Caki2 (cell line): ENCODE results near the gene WLS. TPM values are rescaled to one million over a fixed set of nuclear protein-coding genes. Genes with fewer than 3 reads are reported as not detected.

Source experiments
- DNase-seq: peaks from one replicate; pipeline ENCODE4 v3.0.0-alpha.2; 2015; ENCODE audit warnings: low read depth
- in situ Hi-C: cut with HindIII; loops from 2 replicates; pipeline ENCODE4 v1.10.0; 2016; ENCODE audit warnings: low sequenced_read_pairs, low pct_unique_long_range_greater_than_20kb, mixed read lengths
- total RNA-seq: library from RNA; depleted of rRNA; stranded (reverse); fragments of >200 nt; shearing (Covaris generic); gene quantifications from 2 replicates; pipeline ENCODE4 v1.2.3, GENCODE V29; 2014; ENCODE audit warnings: low replicate concordance

Gene WLS
- total RNA-seq, 1 experiment from 2014 or later, result not detected

DNA sequence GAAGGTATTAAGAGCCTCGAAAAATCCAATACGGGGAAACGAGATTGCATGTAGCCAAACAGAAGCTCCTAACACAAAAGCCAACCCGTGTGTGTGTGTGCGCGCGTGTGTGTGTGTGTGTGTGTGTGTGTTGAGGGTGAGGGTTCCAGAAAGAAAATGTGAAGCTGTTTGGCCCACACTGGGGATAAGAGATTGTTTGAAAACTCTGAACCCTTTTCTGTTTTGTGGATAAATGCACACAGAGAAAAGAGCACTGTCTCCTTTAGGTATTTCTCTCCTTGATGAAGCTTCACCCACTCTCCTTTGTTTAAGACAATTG lies 1.9 kb downstream of the WLS start:
- in situ Hi-C loops, result no loop called here
- no peak for DNase-seq

GRCh38 chr1:68229650-68230483 lies 2.5 kb downstream of the WLS start:
- in situ Hi-C loops, result no loop called here
- DNase-seq, result no peak

GRCh38 chr1:68228851-68229250 lies 3.5 kb downstream of the WLS start:
- in situ Hi-C loops, result no loop called here
- DNase-seq, result no peak

DNA sequence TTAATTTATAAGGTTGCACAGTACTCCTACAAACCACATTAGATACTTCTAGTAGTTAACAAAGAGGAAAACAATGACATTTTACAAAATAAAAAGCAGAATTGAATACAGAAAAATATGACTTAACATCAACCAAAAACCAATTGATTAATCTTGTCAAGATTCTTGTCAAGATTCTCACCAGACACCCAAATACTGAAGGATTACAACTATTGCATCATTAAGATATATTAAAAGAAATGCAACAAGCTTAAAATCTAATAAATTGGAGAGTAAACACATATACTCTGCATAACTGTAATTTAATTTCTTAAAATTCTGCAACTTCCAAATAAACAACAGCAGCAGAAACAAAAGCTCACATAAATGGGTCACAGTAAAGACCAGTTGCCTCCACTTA lies 4.7 kb downstream of the WLS start:
- in situ Hi-C loops, result no loop called here

GRCh38 chr1:68225781-68226180 lies 6.5 kb downstream of the WLS start:
- in situ Hi-C loops, result no loop called here
- no peak for DNase-seq

More for the DNA sequence above, 4.7 kb downstream of the WLS start:
- DNase-seq, result no peak

- in situ Hi-C loops, result no loop called here
- DNase-seq, result no peak
Measured at GRCh38 chr1:68223687-68224086, 8.6 kb downstream of the WLS start.

DNA sequence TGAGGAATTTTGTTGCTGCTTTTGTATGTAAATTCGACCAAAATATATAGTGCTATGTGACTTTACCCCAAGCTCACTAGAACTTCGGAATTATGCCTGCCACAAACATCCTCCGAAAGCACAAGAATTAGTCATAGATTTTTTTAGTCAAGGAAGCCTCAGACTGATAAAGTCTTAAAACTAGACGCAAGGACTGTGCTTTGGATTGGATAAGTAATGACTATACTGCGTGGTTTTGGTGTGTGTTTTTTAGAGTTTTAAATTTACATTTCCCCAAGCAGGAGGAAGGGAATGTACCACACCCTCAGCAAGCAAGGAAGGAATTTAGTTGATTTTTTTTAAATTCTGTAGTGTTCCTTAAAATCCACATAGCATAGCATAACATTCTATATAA lies 10.3 kb downstream of the WLS start:
- no peak for DNase-seq
- in situ Hi-C loops, result no loop called here

DNA sequence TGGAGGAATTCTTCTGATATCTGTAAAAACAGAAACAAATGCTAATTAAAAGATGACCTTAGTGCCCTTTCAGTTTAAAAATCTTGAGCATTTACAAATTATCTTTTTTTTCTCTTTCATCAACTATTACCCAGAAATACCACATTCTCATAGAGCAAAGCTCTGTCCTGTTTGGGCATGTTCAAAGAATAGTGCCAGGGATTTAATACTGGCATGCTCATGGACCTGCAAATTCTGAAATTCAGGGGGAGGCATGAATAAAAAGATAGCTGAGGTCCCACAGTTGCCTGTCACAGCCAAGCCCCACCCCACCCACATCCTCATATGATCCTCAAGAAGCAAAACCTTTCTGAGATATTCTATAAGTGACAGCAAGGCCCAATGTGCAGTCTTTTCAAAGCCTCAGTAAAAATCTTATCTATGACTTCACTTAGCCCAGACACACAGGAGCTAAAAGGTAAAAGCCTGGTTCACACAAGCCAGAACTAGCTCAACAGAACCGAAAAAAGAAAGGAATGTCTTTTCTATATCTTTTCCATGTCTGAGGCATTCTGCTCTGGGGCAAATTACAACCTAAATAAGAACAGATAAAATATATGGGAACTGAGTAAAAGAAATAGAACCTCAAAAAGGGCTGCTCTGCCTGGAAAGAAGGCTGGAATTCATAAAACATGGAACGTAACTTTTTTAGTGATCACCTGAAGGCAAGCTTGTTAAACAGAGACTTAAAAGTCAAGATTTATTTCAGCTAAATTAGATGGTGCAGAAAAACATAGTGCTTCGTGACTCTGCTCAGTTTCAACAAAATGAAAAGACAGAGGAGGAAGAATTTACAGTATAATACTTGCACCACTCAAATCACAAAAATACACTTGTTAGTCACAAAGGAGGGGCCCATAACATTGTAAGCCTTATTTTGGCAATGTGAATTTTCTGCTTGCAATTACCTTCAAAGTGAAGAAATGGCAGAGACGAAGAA lies 11.0 kb downstream of the WLS start:
- in situ Hi-C loops, result no loop called here
- no peak for DNase-seq

GRCh38 chr1:68220420-68220819 lies 11.9 kb downstream of the WLS start:
- in situ Hi-C loops, result no loop called here
- no peak for DNase-seq

GRCh38 chr1:68218490-68218889 lies 13.8 kb downstream of the WLS start:
- no peak for DNase-seq
- in situ Hi-C loops, result no loop called here

GRCh38 chr1:68217618-68218017 lies 14.7 kb downstream of the WLS start:
- in situ Hi-C loops, result no loop called here
- DNase-seq, result no peak

GRCh38 chr1:68217060-68217554 lies 15.2 kb downstream of the WLS start:
- in situ Hi-C loops, result no loop called here
- DNase-seq, result no peak

DNA sequence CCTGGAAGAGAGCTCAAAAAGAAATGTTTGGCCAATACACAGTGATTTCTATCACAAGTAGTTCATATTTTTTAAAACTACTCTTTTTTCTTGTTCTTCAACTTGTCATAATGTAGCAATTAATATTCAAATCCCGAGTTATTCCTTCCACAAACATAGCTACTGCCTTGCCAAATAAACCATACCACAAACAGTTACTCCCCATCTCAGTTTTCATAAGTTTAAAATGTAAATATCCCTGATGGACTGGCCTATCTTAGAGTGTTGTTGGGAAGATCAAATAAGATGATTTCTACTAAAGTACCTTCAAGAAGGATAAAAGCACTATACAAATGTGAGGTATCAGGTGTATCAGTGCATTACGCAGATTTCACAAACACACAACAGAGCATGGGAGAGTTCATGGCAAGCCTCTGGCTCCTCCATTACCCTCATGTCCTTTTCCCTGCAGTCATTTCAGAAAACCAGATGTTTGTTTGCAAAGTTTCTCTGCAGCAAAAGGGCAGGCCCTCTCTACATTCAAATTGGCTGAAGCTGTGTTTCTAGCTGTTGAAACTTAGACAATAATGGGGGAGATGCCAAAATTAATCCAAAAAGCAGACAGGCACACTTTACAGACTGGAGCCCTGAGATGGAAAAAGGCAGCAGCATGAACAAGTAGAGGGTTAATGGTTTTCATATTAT lies 16.1 kb downstream of the WLS start:
- in situ Hi-C loops, result no loop called here
- no peak for DNase-seq

DNA sequence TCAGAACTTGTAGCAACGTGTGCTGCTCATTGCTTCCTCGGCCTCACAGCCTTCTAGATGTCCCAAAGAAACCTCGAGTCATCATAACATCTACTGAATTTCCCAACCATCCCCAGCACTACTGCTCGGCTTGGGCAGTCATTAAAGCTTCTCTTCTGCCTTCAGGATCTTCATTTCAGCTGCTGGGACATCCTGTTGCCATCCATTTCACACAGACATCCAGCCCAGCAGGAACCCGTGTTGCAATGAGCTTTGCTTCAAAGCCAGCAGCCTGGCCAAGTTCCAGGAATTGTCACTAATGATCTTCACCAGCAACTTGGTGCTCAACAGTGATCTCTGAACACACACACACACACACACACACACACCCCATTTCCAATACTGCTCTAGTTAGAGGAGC lies 18.5 kb downstream of the WLS start:
- in situ Hi-C loops, result no loop called here
- no peak for DNase-seq

GRCh38 chr1:68211761-68212380 lies 20.5 kb downstream of the WLS start:
- no peak for DNase-seq
- in situ Hi-C loops, result no loop called here

- in situ Hi-C loops, result no loop called here
- DNase-seq, result no peak
Measured at GRCh38 chr1:68210829-68211228, 21.5 kb downstream of the WLS start.

- no peak for DNase-seq
- in situ Hi-C loops, result no loop called here
Measured at GRCh38 chr1:68210027-68210426, 22.3 kb downstream of the WLS start.
